Activated CD8-positive, alpha-beta memory T cell treated with anti-CD3 and anti-CD28 coated beads for 4 hours (primary cell): ENCODE measurements around the gene RITA1.

Source experiments
- DNase-seq, 2 donors: peaks; one replicate each; pipeline ENCODE4 v3.0.0-alpha.2; 2020; ENCODE audit warnings: low read depth in 2 of 2

The RITA1 gene

DNA sequence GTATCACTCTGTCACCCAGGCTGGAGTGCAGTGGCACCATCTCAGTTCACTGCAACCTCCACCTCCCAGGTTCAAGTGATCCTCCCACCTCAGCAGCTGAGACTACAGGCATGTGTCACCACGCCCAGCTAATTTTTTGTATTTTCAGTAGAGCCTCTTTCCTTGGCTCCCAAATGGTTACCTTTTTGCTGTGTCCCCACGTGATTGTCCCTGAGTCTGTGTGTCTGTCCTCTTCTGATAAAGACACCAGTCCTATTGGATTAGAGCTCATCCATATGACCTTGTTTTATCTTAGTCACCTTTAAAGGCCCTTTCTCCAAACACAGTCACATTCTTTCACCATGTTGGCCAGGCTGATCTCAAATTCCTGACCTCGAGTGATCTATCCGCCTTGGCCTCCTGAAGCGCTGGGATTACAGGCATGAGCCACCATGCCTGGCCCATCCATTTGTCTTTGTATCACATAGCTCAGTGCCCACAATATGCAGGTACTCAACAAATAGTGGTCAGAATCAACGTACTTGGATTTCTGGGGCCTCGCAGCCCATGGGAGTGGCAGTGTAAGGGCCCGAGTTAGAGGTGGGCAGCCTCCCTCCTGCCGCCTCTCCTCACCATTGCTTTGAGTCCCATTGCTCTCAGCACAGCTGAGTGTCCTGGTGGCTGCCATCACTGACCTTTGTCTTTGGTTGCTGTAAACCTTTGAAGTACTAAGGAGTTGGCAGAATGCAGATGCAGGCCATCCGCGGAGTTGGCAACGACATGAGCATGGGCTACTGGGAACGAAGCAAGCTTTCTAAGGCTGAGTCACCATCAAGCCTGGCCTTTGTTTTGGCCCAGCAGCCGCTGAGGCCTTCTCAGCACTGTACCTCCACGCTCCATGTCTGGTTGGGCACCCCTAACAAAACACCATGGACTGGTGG is 45.1 kb downstream of the RITA1 start:
- DNase-seq: no peak

DNA sequence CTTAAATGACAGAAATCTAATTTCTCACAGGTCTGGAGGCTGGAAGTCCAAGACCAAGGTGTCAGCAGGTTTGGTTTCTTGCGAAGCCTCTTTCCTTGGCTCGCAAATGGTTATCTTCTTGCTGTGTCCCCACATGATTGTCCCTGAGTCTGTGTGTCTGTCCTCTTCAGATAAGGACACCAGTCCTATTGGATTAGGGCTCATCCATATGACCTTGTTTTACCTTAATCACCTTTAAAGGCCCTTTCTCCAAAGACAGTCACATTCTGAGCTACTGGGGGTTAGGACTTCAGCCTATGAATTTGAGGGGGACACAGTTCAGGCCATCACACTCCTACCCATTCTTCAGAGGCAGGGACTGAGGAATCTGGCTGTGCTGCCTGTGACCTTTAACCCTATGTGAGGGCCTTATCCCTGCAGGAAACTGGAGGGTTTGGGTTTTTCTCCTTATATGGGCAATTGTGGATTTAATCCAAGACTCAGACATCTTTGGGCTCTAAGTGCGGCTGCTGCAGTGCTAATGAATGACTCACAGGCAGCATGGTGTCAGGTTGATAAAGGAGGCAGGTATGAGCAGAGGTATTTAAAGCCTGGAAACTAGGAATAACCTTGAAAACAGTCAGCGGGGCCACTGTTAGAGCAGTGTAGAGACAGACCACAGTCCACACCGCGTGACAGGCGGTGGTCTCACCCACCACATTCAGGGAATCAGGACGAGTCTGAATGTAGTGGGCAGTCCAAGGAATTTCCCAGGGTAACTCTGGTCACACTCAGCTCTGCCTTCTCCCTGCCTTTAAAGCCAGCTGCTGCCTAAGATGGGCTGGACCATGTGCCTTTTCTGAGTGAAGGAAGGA is 45.9 kb downstream of the RITA1 start:
- no peak for DNase-seq

- DNase-seq: no peak
Measured at GRCh38 chr12:113232089-113232839, 46.7 kb downstream of the RITA1 start.

DNA sequence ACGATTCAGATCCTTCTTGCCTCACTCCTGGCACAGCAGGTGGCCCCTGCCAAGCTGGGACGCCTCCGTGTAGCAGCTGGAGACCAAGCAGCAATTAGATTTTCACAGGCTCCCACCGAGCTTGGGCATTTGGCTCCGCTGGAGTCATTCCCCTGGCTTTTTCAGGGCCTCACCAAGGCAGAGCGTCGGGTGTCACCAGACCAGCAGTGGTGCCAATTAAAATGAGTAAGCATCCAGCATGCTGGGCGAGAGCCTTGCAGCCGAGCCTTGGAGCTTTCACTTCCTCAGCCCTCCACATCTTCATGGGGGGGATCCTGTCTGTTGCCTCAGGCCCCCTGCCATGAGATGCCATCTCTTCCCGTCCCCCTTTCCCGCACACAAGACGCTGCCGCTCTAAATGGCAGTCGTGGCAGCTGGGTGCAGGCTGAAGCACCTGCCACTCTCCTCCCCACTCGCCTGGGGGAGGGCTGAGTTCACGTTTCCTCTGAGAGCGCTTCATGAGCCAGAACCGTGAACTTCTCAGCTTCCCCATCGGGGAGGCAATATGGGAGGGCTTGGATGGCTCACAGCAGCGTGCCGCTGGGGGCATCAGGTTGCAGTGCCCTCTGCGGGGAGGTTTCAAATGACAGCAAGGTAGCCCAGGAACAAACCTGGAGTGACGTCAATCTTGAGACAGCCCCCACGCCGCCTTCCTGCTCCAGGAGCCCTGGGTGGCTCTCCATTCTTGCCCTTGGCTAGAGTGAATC is 47.5 kb downstream of the RITA1 start:
- peak; percentile 30 to 42 for DNase-seq

DNA sequence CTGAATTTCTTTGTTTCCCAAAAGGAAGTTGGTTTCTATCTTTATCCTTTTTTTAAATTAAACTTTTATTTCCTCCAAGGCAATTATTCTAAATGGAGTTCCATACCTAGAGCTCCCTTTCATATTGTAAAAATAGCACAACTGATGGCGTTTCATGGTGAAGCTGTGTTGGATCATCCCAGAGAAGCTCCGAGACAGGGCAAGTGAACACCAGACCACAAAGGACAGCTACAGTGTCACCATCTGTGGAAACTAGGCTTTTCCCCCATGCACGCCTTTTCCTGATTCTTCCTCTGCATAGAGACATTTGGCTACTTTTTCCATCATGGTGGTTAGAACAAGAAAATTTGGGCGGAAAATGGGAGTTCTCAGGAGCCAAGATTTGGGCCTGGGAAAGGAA is 48.4 kb downstream of the RITA1 start:
- no peak for DNase-seq

GRCh38 chr12:113234483-113234882 is 49.0 kb downstream of the RITA1 start:
- no peak for DNase-seq

DNA sequence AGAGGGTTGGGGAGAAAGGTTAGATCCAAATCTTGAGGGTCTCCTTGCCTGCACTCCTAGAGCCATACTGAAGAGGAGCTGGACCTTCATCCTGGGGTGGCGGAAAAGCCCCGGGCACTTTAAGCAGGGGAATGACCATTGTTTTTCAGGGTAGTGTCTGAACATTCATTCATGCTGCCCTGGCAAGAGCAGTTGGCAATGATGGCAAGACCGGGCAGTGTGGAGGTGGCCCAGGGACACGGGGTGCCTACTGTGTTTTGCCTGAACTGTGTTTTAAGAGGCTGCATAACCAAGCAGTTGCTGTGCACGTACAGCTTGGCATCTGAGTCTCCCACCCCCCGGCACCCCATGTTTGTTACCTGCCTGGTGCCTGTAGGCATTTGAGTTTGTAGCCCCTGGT is 50.5 kb downstream of the RITA1 start:
- no peak for DNase-seq

DNA sequence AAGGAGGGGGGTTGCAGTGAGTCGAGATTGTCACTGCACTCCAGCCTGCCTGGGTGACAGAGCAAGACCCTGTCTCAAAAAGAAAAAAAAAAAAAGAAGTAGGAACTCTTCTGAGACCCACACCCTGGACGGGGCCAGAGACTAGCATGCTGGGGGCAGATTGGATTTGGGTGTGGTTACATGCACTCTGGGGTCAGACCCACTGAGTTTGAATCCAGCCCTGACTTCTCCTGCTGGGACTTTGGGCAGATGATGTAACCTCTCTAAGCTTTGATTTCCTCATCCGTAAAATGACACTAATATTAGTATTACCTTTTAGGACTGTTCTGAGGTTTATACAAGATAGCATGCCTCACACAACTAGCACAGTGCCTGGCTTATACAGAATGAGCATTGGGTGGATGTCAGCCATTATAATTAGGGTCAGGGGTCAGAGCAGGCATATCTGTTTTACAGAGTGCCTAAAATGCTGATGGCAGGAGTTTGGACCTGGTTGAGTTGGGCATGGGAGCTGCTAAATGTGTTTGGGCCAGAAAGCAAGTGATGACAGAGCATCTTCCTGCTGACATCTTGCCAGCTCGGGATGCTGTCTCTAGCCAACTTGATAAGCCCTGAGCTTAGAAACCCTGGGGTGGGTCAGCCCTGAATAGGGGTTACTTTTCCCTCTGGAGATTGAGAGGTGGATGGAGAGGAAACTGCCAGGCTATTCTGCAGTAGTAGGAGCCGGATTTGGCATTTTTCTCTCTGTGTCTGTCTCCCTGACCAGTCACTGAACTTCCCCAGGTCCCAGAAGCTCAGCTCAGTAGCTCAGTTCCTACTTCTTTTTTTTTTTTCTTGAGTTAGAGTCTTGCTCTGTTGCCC is 51.2 kb downstream of the RITA1 start:
- no peak for DNase-seq

DNA sequence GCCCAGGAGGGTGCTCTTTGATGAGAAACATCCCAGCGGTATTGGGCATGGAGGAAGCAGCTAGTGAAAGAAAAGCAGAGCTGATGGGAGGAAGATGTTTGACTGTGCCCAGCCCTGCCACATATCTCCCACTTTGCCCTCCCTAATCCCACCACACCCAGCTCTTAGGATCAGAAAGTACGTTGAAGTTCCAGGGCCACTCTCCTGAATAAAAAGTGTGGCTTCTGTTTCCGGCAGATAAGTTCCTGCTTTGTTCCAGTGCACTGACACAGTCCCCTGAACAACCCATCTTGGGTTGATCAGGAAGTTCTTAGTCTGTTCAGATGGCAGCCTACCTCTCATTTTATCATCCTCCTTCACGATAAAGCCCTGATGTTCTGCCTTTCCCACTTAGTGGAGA is 52.2 kb downstream of the RITA1 start:
- no peak for DNase-seq

DNA sequence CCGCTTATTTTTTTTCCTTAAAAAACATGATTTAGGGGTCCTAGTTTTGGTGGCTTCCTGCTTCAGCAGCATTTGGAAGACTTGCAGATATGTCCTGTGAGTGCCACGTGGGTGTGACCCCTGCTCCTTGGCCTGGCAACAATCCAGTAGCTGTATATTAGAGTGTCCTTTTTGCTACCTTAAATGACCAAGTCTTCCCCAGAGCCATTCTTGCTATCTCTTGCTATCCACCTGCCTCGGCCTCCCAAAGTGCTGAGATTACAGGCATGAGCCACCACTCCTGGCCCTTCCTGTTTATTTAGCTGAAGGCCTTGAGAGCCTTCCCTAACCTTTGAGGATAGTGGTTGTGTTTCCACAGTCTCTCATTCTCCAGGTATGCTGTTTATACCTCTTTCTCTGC is 52.8 kb downstream of the RITA1 start:
- no peak for DNase-seq

GRCh38 chr12:113239288-113239771 is 53.8 kb downstream of the RITA1 start:
- no peak for DNase-seq

DNA sequence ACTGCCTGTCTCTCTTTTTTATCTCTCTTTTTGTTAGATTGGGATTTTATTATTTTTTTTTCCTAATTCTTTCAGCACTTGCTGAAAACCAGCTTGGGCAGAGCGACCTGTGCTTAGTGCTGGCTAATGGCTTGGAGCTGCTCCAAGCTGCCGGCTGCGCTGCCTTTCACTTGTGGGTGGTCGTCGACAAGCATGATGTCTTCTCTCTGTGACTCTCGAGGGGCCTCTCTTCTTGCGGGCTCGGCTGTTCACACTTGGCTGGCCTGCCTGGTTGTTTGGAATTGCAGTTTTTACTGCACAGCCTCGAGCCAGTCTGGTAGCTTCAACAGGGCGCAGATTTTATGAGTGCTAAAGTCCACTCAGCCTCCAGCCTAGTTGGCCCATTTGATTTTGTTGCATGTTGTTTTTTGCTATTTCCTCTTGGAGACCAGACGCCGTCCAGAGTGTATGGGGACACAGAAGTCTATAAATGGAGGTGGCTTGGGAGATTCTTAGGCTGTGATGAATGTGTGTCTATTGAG is 54.4 kb downstream of the RITA1 start:
- DNase-seq: no peak

DNA sequence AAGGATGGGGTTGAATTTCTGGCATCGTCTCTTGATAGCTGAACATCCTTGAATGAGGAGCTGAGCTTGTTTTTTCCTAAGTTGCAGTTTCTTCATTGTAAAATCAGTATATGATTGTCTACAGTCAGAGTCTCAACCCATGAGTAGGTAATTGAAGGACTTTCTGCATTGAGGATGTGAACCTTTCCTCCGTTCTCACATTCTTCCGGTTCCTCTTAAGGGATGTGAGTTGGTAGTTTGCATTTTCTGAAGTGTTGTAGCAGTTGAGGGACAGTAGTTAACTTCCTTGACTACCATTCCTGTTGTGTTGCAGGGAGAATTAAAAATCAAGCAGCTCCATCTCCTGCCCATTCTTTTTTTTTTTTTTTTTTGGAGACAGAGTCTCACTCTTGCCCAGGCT is 54.9 kb downstream of the RITA1 start:
- no peak for DNase-seq

- DNase-seq: no peak
Measured at GRCh38 chr12:113241191-113242025, 55.9 kb downstream of the RITA1 start.
